D721Med (cell line): ENCODE results near the gene TAGLN2.

Source experiments
- DNase-seq: peaks from one replicate; pipeline ENCODE4 v3.0.0; 2011; ENCODE audit warnings: low spot score; ENCODE audit not compliant: insufficient read length
- FAIRE-seq: peaks from 2 replicates; lab custom pipeline; 2011; peaks lifted over from hg19 to GRCh38; lab: Jason Lieb, UNC
- TF ChIP-seq, protein P1 (sequence below): IDR thresholded peaks from 2 replicates; pipeline ENCODE4 v1.5.1; 2012; ENCODE audit warnings: mild to moderate bottlenecking, control low read depth; ENCODE audit not compliant: insufficient read depth; ENCODE audit errors: missing control alignments

The TAGLN2 gene

DNA sequence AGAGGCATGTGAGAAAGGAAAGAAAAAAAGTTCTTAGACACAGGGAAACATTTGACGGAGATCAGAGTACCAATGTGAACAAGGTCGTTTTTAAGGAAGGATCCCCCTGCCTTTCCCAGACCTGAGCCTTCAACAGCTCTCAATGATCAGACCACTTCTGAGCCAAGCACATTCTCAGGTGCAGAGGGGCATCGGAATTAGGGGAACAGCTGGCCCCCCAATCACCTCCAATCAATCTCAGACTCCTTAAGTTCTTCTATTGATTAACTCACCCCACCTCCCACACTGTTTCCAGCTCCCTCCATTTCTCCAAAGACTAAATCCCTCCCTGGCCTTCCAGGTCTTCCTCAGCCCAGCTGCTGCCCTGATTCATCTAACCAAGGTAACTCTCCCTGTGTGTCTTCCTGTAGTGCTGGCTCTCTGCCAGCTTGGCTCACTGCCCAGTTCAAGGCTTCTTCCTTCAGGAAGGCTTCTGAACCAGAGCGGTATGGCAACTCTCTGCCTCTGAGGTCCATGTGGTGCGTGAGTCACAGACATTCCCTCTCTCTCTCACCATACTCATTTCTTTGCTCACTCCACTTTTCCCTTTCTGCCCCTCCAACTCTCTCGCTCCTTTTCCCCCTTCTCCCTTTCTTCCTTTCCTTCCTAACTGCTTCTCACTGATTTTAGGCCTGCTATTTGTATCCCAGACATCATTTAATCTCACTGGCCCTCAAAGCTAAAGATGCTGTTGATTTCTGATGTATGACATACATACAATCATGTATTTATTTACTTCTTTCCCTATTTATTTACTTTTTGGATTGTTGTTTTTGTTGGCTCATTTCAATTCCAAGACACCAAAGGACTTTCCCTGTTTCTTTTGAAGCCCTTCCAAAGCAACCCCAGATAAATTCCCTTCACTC, 43.4 kb downstream of the TAGLN2 start:
- DNase-seq (no peak), FAIRE-seq (no peak)
- TF ChIP-seq, protein P1, sequence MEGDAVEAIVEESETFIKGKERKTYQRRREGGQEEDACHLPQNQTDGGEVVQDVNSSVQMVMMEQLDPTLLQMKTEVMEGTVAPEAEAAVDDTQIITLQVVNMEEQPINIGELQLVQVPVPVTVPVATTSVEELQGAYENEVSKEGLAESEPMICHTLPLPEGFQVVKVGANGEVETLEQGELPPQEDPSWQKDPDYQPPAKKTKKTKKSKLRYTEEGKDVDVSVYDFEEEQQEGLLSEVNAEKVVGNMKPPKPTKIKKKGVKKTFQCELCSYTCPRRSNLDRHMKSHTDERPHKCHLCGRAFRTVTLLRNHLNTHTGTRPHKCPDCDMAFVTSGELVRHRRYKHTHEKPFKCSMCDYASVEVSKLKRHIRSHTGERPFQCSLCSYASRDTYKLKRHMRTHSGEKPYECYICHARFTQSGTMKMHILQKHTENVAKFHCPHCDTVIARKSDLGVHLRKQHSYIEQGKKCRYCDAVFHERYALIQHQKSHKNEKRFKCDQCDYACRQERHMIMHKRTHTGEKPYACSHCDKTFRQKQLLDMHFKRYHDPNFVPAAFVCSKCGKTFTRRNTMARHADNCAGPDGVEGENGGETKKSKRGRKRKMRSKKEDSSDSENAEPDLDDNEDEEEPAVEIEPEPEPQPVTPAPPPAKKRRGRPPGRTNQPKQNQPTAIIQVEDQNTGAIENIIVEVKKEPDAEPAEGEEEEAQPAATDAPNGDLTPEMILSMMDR, result no peak

- TF ChIP-seq, protein P1, result no peak
- FAIRE-seq (no peak), DNase-seq (no peak)
Observed at GRCh38 chr1:159880430-159880829, 44.9 kb downstream of the TAGLN2 start.

DNA sequence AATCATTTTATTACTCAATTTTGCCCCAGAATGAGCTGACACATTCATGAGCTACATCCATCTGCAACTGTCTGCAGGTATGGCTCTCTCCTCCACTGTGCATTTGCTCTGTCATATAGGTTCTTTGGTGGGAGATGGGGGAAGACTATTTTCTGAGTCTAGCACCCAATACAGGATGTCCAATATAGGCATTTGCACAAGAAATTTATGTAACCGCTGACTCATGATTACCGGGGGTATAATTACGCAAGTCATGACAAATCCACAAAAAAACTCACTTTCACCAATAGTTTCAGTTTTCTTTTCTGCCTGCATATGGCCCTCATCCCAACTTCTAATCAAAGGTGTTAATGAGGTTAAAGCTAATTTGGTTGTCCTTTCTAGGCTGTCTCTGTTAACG, 45.3 kb downstream of the TAGLN2 start:
- DNase-seq (no peak), FAIRE-seq (no peak)
- TF ChIP-seq, protein P1, result no peak

DNA sequence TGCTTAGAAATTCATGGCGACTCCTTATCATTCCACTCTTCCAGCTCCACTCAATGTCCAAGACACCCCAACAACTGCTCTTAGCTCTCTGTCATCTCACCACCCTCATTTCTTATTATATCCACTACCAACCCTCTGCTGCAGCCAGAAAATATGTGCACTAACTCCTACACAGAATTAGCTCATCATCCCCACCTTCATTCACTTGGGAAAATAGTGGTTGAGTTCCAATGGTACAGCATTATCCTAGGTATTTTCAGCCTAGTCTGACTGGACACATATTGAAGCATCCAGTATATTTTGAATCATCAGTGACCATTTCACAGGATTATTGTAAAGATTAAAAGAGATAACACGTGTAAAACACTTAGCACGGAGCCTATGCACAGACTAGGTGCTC, 46.2 kb downstream of the TAGLN2 start:
- DNase-seq (no peak), FAIRE-seq (no peak)
- TF ChIP-seq, protein P1, result no peak

- TF ChIP-seq, protein P1, result no peak
- no peak for FAIRE-seq
- no peak for DNase-seq
Observed at GRCh38 chr1:159877695-159878444, 47.4 kb downstream of the TAGLN2 start.

DNA sequence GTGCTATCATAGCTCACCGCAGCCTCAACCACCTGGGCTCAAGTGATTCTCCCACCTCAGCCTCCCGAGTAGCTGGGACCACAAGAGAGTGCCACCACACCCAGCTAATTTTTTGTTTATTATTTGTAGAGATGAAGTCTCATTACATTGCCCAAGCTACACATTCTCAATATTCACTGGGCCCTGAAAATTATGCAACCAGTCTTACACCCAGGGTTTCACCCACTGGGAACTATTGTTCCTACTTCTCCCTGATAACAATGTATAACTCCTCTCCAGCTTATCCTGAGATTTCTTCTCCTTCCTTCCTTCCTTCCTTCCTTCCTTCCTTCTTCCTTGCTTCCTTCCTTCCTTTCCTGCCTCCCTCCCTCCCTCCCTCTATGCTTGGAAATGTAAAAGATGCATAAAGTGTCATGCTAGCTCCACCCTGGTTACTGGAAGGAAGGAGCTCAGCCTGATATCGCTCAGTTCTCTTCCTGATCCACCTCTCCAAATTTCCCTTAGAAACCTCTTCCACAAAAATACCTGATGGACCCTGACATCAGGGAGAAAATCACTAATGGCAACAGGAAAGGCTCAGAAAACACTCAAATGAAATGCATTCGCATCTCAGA, 51.7 kb downstream of the TAGLN2 start:
- FAIRE-seq (no peak), DNase-seq (no peak)
- TF ChIP-seq, protein P1, result no peak
